ENCODE data around the gene SIK3.

Gene SIK3

GRCh38 chr11:117110294-117110950 is 12.2 kb upstream of the SIK3 start:
- in situ Hi-C loops (cut with MboI; ENCODE audit: low sequenced_read_pairs) = no loop called here

DNA sequence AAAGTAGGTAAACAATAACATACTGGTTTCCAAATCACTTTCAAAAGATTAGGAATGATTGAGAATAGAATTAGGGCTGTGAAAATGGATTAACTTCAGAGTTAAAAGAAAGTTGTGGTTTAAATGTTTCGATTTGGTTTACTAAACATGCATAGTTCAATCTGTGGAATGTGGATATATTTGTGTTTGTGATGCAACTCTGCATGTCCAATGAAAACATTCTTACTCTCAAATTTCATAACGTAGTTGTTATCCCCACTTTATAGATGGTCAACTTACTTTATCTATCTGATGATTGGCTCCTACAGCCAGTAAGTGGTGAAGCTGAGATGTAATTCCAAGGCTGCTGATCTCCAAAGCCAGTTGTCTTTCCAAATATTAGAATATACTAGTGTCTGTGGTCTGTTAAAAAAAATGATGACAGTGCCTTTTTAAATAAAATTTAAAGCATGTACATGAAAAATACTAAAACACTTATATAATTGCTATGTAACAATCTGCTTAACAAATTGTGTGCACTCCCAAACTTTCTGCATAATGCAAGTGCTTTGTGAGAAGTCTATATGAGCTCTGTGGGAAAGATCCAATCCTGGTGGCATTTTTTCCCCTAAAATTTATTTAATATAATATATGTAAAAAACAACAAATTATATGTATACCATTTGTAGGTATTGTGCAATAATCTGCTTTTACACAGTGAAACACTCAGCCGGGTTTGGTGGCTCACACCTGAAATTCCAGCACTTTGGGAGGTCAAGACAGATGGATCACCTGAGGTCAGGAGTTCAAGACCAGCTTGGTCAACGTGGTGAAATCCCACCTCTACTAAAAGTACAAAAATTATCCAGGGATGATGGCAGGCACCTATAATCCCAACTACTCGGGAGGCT is 9.7 kb upstream of the SIK3 start:
- in situ Hi-C loops (cut with MboI; ENCODE audit: low sequenced_read_pairs) = loop anchor here (10.0 kb wide), 2 partner anchors 233 to 313 kb away; partner anchors contain the start of gene APOA5

DNA sequence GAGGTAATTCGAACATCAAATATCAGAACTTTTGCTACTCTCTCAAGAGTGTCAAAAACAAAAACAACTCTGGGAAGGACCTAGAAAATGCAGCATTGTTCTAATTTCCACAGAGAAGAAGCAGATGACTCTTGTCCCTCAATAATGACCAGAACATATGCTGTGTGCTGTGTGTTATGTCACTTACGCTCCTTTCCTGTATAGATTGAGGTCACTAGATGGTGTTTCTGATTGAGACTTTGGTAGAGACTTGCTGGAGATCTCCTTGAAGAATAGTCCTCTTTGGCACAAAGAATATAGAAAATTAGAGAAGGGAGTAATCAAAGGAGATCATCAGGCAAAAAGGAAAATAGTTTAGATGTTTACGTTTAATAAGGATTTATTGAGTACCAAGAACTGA is 2.3 kb upstream of the SIK3 start:
- in situ Hi-C loops (cut with MboI; ENCODE audit: low sequenced_read_pairs) = loop anchor here (10.0 kb wide), 2 partner anchors 226 to 306 kb away; partner anchors contain the start of gene APOA5

DNA sequence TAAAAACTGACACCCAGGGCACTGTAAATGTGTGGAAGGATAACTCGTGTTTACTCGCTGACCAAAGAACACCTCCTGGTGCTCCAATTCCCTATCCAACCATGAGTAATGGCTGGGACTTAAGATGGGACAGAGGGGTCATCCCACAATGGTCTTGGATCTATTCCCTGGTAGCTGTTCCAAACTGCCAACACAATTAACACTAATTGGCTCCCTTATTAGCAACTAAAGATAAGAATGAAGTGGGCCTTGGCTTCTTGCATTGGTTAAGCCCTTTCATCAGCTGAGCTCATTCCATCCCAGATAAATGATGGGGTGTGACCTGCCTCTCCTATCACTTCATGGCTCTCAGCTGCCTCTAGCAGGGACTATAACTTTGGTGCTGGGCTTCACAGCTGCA is 1.5 kb upstream of the SIK3 start:
- in situ Hi-C loops (cut with MboI; ENCODE audit: low sequenced_read_pairs) = loop anchor here (10.0 kb wide), 2 partner anchors 225 to 305 kb away; partner anchors contain the start of gene APOA5

- in situ Hi-C loops (cut with MboI; ENCODE audit: low sequenced_read_pairs) = no loop called here
These were observed 599 bp downstream of the SIK3 start for GRCh38 chr11:117097389-117098268.

DNA sequence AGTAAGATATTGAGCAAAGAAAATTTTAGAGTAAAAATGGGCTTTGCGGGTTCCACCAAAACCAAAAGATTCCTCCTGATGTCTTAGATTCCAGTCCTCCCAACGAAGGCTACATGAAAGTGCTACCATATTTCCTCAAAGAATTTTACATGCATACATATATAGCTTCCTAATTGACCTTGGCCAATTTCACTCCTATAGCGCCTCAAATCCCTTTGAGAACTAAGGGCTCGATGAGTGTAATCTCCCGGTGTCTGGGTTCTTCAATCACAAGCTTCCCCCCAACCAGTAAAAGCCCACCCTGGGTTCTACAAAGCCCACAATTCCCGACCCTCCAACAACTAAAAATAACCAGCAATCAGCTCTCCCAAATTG is 1.2 kb downstream of the SIK3 start:
- in situ Hi-C loops (cut with MboI; ENCODE audit: low sequenced_read_pairs) = no loop called here

GRCh38 chr11:117096201-117096991 is 1.8 kb downstream of the SIK3 start:
- in situ Hi-C loops (cut with MboI; ENCODE audit: low sequenced_read_pairs) = no loop called here

DNA sequence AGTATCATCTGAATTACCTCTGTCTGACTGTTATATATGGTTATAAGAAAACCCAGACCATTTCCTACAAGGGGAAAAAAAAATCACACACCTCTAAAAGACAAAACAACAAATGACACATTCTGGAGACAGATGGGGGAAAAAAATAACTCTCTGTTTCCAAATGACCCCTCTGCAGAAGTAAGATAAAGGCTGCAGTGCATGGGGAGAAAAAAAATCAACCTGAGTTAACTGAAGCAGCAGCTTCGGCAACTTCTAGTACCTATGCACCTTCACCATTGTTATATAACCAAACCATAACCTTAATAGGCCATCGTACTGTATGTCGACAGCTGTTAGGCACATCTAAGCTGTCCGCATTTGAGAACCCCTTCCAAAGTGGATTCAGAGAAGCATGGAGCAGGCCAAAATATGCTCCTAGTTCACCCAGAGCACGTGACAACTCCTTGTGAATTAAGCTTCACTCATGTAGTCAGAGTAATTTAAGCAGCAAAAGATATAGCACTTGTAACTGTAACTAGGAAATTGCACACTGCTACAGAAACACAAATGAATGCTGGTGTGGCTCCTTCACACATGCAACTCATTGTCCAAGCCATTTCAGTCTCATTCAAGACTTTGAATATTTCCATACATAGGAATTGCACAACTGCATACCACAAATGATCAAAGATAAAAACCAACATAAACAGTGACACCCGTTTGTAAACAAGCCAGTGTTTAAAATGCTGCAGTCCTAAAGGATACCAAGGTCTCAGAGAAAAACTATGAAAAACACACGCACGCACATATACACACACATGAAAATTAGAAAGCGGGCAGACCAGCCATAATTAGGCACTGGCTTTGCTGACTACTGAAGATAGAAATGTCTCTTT is 2.7 kb downstream of the SIK3 start:
- in situ Hi-C loops (cut with MboI; ENCODE audit: low sequenced_read_pairs) = no loop called here

DNA sequence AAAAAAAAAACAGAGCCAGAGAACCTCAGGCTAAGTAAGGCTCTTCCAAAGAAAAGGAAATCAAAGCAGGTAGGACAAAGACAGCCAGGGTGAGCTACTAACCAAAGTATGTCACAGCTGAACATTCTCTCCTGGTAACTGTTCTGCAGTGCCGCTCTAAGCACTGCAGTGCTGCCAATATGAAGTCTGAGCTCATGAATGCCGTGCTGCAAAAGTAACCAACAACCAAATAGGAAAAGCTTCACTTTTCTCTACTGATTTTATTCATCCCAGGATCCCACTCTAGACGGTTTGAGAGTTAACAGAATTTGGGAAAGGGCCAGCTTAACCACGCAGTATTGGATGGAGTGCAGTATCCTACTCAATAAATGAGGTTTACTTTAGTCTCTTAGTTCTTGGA is 3.5 kb downstream of the SIK3 start:
- in situ Hi-C loops (cut with MboI; ENCODE audit: low sequenced_read_pairs) = no loop called here

DNA sequence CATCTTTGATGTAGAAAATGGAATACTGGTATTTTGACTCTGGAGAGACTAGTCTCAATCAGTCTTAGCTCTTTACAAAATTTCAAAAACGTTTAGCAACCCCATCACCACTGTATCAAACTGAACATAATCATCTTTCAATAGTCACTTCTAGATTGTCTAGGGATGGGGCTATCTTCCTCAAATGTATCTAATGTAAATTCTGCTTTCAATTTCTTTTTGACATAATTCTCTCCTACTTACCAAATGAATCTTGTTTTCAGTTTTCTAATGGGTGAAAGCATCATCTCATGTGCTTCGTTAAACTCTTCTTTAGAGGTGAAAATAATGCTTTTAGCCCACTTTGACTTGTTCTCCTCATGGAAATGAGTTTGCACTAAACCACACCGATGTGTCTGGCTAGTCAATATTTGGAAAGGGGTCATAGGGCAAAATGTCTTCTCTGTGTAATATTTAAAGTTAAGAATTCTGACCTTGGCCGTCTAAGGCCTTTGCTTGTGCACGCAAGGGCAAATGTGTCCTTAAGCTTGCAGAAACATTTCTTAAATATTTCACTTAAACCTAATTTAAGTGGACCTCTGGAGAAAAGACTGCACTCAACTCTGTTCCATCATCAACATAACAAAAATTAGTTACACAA is 5.2 kb downstream of the SIK3 start:
- in situ Hi-C loops (cut with MboI; ENCODE audit: low sequenced_read_pairs) = no loop called here

DNA sequence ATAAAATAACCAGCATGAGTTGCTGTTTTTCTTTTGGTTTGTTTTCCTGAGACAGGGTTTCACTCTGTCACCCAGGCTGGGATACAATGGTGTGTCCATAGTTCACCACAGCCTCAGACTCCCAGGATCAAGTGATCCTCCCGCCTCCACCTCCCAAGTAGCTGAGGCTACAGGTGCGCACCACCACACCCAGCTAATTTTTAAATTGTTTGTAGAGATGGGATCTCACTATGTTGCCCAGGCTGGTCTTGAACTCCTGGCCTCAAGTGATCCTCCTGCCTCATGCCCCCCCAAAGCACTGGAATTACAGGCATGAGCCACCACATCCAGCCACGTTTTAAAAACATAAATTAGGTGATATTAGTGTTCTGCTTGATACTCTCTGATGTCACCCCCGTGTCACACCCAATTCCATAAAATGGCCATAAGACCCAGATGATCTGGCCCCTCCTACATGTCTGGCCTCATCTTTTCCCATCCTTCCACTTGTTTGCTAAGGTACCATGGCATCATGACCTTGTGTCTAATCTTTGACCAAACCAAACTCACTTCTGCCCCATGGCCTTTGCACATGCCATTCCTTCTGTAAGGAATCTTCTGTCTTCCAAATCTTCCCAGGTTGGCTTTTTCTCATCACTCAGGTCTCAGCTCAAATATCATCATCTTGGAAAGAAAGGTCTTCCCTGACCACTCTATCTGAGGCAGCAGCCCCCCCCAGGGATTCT is 6.3 kb downstream of the SIK3 start:
- in situ Hi-C loops (cut with MboI; ENCODE audit: low sequenced_read_pairs) = no loop called here

GRCh38 chr11:117090111-117090706 is 8.0 kb downstream of the SIK3 start:
- in situ Hi-C loops (cut with MboI; ENCODE audit: low sequenced_read_pairs) = no loop called here

DNA sequence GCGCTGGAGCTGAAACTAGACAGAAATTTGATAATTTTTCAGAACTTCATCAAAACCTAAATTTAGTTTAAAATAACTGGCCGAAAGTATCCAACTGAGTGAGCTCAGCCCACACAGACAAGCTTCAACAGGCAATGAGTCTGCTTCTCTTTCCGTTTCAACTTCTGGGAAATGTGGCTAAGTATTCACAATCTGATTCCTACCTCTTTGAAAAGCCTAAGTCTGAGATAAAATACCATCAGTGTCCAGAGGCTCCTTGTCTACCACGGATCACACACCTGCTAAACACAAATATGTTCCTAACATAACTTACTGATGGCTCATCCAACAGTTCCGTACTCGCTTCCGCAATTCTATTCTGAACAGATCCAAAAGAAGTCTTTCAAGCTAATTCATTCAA is 8.5 kb downstream of the SIK3 start:
- in situ Hi-C loops (cut with MboI; ENCODE audit: low sequenced_read_pairs) = no loop called here

DNA sequence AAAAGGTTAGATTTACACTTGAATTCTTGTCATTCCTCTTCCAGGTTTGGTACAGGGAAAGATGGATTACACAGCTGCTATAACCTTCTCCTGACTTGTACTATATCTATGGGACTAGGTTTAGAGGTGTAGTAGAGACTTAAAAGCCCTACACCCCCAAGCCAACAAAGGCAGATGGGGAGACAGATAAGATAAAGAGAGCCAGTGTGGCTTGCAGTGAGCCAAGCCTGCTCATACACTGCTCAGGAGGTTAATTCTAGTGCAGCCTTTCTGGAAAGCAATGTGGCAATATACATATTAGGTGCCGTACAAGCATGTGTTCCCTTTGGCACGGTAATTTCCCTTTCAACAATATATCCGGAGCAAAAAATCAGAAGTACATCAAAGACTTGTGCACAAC is 10.8 kb downstream of the SIK3 start:
- in situ Hi-C loops (cut with MboI; ENCODE audit: low sequenced_read_pairs) = no loop called here

DNA sequence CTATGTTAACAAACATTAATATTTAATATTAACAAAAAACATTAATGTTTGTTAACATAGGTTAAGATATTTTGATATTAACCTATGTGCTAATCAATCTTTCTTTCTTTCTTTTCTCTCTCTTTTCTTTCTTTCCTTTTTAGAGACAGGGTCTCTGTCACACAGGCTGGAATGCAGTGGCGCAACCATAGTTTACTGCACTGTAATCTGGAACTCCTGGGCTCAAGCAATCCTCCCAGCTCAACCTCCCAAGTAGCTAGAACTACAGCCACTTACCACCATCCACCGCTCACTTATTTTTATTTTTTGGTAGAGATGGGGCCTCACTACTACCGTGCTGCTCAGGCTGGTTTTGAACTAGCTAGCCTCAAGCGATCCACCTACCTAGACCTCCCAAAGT is 13.2 kb downstream of the SIK3 start:
- in situ Hi-C loops (cut with MboI; ENCODE audit: low sequenced_read_pairs) = no loop called here

- in situ Hi-C loops (cut with MboI; ENCODE audit: low sequenced_read_pairs) = no loop called here
These were observed 15.0 kb downstream of the SIK3 start for GRCh38 chr11:117083011-117083935.

DNA sequence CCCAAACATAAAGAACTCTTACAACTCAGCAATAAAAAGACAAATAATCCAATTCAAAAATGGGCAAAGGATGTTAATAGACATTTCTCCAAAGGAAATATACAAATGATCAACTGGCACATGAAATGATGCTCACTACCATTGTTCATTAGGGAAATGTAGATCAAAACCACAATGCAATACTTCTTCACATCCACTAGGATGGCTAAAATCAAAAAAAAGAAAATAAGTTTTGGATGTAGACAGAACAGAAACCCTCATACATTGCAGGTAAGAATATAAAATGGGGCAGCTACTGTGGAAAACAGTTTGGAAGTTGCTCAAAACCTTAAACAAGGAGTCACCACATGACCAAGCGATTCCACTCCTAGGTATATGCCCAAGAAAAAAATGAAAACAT is 16.3 kb downstream of the SIK3 start:
- in situ Hi-C loops (cut with MboI; ENCODE audit: low sequenced_read_pairs) = no loop called here
